ENCODE results near the gene PARVA.

- TF ChIP-seq CTCF (conservative IDR thresholded peaks at IDR 0.05) = no peak
- TF ChIP-seq EZH2 (IDR thresholded peaks at IDR 0.05; ENCODE audit: low read depth) = no peak
These were observed 166.4 kb downstream of the PARVA start for GRCh38 chr11:12543596-12544415.
